Inflammatory macrophage treated with lipopolysaccharide for 1 hour (primary cell): ENCODE results near the gene KCNJ6.
"Not testable (repeated sequence)": the region's sequence is repeated elsewhere in the genome, so short reads cannot be mapped to it uniquely, and the experiment has no call there.

Experiments used
- DNase-seq, 2 donors: peaks; one replicate each; pipeline ENCODE4 v3.0.0-alpha.2; 2020 to 2022

Gene KCNJ6

DNA sequence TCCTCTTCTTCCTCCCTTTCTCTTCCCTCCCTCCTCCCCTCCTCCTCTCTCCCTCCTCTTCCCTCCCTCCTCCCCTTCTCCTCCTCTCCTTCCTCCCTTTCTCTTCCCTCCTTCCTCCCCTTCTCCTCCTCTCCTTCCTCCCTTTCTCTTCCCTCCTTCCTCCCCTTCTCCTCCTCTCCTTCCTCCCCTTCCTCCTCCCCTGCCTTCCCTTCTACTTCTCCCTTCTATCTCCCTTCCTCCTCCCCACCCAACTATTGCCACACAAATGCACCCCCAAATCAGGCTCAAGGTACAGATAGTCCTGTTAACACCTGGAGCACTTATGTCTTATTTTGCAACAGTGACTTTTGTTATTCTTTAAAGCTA lies 203.7 kb downstream of the KCNJ6 start:
- DNase-seq, result not testable (repeated sequence)

DNA sequence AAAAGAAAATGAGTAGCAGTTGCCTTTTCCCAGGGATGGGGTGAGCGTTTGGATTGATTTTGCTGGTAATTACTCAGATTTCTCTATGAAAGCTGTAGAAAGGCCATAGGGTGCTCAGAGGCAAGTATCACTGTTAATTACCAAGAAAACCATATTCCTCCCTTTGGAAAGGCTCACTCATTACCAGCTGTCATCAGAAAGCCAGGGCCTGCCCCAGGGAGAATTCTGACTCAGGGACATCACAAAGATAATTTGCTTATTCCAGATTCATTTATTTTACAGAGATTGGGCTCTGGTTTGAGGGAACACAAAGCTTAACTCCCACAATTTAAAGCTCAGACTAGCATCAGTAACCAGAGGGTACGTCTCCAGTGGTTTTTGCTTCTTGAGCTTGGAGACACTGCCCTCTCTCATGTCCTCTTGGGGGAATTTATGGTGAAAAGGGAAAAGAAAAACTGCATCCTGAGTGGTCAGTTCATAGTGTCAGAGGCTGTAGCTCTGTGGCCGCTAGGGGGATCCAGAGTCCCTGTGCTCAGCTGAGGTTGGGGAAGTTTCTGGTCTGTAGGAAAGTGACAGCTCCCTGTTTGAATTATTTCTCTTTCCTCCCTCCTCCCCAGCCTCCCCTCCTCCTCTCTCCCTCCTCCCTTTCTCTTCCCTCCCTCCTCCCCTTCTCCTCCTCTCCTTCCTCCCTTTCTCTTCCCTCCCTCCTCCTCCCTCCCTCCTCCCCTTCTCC lies 204.3 kb downstream of the KCNJ6 start:
- DNase-seq, result peak; percentile 48 to 82

DNA sequence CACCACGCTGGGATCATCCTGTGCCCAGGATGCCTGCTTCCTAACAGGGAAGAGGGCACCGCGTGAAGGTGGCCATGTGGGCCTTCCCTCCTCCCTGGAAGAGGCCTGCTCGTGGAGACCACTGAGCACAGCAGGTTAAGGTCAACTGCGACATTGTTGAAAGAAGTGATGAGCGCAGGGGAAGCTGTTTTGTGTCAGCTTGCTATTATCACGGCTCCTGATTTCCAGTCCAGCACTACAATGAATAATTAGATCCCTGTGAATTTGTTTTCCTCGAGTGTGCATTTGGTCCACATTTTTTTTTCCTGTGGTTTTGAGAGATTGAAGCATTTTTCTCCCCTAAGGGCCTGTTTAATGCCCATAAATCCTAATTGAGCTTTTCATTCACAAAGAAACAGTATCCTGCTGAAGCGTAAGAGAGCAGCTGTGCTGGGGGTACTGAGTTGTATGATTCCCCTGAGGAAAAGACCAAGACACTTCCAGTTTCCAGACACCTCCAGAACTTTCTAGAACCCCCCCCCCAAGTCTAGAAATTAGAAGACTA lies 204.9 kb downstream of the KCNJ6 start:
- DNase-seq, result no peak

DNA sequence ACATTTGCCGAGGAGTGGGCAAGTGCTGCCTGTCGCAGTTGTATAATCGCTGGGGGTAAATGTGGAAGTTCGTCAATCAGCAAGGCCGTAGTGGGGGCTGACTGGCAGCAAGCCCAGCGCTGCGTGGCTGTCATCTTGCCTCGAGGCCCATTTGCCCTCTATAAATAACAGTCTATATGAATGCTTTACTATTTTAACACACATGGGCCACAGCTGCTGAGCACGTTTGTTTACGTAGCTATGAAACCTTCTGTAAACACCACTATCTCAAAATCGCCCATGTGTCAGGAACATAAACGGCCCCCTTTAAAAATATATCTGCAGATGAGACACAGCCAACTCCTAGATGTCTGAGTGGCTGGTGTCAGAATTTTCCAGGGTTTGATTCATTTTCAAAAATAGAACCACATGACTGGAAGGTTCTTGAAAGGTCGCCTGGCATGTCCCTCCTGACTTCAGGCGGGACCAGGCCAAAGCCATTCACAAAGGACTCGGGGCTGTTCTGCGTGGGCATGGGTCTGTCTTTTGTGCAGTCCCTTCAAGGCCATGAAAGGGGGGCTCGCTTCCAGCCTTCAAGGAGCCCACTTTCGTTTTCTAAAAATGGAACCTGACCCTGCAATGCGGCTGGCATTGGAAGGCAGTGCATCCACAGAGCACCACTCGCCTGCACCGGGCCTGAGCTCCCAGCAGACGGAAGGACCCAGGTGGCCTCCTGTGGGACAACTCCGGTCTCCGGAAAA lies 205.5 kb downstream of the KCNJ6 start:
- no peak for DNase-seq

DNA sequence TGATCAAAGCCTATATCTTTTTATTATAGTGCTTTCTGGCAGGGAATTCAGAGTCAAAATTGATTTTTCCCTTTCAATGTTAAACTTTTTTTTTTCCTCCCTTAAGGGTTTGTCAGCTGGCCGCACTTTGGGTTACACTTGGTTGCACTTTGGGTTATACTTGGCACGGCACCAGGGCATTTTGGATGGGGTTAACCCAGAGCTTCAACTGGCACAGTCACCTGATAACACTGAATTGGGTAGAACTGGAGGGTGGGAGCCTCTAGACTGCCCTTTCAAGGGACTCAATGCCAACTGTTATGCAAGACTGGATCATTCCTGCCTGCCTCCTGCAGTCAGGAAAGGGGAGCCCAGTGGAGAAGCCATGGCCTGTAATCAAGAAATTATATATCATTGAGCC lies 211.5 kb downstream of the KCNJ6 start:
- DNase-seq, result no peak

DNA sequence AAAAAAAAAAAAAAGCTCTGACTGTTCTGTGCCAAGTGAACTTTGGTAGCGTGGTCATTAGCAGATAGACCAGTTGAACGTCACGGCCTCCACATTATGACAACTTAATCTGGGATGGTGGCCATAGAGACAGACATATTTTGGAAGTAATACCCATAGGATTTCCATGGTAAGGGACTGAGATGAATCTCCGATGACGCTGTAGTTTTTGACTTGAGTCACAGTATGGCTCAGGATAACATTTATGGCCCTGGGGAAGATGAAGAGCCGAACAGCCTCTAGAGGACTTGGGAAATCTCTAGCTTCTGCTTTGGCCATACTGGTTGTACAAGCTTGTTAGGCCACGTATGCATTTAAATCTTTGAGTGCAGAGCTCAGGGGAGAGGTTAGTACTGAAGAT lies 214.0 kb downstream of the KCNJ6 start:
- DNase-seq, result no peak

DNA sequence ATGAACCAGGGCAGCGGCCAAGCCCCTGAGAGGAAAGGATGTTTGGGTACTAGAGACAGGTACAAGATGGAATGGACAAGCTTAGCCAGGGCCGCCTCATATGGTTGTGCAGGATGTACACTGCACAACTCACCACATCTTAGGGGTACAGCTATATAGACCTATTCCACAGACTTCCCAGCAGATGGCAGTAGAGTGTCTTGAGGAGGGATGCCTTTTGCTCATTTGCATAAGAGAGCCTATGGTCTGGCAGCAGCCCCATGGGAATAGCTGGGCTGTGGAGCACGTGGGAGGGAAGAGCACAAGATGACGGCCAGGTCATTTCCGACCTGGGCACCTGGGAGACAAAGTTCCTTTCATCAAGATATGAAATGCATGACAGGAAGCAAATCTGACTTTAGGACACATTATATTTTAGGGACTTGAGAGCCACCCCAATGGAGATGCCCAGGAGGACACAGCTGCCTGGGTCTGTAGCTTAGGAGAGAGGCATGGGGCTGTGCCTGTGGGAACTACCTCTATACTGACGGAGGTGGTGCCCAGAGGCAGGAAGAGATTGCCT lies 215.5 kb downstream of the KCNJ6 start:
- DNase-seq, result peak; percentile 50 to 67

DNA sequence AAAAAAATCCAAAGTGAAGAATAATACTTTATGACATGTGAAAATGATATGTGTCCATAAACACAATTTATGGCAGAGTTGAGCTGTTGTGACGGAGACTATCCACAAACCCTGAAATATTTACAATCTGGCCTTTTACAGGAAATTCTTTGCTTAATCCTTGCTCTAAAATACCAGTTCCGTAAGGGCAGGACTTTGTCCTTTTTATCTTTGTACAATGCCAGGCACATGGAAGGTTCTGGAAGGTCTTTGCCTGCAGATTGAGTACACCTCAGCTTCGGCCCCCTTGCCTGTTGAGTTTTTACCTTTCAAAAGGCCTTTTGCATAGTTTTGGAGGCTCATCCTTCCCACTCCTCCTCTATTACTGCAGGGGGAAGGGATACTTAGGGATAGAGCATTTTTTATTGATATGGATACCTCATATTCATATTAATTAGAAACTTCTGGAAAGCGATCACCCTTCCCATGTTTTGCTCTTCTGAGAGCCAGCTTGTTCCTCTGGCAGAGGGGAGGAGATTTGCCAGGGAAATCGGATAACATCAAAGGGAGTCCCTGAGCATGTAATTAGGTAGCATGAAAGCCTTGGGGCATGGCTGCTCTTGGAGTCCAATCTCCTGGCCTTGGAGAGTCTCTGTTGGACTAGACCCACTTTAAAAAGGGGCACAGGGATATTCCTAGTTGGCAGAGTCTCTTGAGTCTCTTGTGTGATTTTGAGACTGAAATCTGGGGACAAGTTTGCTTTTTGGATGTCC lies 217.1 kb downstream of the KCNJ6 start:
- DNase-seq, result no peak

DNA sequence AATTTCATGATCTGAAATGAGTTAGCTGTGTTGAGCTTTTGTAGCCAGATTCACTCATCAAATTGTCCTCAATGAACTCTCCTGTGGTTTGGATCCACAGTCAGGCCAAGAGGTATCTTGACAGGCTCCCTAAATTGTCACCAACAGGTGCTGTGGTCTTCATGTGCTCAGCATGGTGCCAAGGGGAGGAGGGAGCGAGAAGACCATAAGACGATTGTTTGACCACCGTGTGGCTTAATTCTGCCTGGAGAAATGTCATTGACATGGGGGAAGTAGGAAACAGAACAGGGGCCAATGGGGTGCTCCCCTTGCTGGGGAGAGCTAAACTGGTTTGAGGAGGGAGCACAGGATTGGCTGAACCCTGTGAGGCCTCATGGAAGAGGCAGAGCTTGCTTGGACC lies 219.3 kb downstream of the KCNJ6 start:
- DNase-seq, result no peak

DNA sequence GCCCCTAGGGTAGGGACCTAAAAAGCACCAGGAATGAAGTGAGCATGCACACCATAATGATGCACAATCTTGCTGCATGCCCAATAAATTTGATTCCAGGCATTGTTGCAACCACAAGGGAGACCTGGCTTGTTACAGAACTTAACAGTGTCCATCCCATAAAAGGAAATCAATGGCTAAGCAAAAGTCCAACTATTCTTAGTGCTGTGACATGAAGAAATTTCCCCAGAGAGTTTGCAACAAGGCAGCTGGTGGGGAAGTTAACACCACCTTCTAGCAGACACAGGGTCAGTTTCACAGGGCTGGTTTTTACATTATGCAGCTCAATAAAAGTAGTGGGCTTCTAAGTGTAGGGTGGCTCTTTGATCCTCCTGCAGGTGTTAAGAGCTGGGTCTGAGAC lies 221.1 kb downstream of the KCNJ6 start:
- peak in 1 of 2 donors; percentile 3 for DNase-seq

DNA sequence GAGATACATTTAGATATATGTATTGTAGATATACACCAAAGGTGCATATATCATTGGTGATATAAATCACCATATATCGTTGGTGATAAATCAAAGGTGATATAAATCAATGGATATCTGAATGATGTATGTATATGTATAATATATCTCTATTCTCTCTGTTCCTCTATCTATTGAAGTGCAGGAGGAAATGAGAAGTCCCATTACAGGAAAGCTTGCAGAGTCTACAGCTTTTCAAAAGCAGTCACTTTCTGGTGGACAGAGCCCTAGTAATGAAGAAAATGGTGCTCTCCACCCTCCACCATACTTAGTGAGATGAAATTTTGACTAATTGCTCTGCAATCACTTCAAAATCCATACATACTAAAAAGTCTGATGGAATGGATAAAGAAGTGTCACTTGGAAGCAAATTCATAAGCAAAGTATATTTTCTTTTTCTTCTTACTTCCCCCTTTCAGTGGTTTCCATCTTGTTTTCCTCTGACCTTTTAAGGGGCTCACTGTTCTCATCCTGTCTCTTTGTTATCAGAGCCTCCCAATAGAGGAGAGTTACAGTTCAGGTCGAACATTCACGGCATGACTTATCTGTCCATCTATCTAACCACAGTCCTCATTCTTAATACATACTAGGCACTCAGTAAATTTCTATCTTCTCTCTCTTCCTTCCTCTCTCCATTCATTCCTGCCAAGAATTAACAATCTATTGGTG lies 227.2 kb downstream of the KCNJ6 start:
- DNase-seq, result no peak

DNA sequence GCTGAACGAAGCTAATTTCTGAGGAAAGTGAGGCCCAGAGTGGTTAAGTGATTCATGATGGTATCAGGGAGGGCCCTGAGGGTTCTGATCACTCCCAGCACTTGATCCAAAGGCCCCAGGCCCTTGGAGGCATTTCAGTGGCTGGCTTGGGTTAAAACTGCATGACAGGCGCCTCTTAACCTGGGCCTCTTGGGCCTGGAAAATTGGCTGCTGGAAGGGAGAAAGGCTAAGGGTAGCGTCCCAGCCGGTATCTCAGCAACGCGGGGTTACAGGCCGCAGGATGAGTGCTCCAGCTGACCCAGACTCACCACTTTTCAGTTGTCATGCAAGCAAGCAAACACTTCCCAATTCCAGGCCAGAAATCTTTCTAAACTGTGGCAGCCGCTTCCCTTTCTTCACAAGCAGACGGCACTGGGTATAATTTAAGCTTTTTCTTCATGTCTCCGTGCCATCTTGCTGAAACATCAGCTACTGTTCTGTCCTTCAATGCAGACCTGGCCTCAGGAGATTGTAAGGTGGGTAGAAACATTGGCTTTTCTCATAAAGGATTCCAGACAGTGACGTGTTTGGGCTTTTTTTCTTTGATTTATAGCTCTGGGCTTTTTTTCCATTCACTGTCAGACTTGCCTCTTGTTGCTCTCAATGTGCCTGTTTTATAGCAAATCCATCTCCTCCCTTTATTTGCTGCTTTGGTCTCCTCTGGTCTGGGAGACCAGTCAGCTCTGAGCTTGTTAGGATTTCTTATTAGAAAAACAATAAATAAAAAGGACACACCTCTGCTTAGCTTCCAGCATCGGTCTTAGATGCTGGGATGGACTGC lies 229.1 kb downstream of the KCNJ6 start:
- DNase-seq, result peak; percentile 12 to 31

DNA sequence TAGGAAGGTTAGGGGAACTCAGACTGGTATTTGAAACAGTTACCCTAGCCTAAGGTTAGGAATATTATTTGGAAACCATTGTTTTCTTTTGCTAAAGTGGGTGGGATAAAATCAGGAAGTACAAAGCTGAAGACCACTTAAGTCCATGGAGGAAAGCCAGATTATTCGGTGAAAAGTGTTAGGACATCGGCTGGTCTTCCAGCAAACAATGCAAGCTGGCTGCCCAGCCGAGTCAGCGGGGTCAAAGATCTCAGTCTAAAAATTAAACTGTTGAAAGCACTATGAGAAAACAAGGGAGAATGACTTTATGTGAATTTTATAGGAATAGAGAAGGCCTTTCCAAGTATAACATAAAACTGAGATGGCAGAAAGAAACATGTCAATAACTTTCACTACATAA lies 231.7 kb downstream of the KCNJ6 start:
- no peak for DNase-seq

DNA sequence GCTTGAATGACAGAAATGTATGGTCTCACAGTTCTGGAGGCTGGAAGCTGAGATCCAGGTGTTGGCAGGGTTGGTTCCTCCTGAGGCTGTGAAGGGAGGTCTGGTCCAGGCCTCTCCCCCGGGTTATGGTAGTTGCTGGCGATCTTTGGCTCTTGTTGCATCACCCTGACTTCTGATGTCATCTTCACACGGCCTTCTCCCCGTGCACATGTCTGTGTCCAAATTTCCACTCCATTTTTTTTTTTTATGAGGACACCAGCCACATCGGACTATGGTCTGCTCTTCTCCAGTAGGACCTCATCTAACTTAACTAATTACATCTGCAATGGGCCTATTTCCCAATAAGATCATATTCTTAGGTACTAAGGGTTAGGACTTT lies 232.2 kb downstream of the KCNJ6 start:
- DNase-seq, result no peak

DNA sequence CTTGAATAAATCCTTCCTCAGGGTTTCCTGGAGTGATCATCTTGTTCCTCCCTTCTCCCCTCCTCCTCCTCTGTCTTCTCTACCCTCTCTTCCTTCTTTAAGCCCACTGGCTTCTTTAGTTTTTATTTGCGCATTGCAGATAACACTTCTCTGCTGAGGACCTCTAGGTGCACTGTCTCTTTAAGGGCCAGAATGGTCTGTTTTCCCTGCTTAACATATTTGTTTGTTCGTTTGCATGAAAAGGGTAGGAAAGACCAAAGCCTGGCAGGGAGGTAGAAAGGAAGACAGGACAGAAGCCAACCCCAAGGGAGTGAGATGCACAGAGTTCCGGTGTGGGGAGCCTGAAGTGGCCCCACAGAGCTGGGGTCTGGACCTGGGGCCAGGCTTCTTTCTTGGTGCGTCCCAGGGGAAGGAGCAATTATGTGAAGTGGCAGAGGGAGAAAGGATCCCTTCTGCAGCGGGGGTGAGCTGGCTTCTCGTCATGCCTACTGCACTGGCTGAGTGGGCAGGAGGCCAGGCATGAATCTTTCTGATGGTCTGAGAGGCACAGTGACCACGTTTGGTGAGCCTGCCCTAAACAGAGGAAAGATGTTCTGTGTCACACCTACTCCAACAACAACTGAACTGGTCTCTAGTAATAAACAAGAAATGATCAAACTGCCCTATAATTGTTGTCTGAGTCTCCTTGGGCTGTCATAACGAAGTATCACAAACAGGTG lies 232.7 kb downstream of the KCNJ6 start:
- DNase-seq, result no peak

DNA sequence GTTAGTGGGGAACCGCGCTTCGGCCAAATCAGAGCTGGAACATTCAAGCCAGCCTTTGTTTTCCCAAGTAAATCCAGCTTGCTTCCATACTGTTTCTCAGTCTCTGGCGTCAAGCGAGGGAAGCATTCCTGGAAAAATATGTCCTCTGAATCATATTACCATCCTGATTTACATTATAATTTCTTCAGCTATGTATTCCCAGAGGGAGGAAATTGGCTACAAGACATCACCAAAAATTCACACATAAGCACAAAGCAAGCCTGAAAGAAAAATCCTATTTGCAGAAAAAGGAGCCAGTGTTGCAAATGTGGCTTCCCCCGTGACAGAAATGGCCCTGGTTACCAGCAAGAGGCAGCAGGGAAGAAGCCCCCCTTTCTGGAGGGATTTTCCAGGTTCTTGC lies 233.3 kb downstream of the KCNJ6 start:
- DNase-seq, result no peak

DNA sequence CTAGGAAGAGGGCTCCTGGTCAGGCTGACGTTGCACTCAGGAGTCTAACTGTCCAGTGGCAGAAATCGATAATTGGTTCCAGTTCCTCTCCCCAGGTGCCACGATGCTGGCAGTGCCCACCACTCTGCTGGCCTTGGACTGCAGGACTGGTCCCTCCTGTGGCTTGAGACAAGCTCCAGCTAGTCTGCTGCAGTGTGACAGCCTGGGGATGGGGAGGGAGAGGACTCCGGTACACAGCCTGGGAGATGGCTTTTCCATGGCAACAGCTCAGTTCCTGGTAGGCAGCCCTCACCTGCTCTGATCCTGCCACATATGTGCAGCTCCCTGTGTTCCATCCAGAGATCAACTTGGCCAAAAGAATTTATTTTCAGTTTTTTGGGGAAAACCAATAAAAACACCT lies 239.3 kb downstream of the KCNJ6 start:
- DNase-seq, result no peak

DNA sequence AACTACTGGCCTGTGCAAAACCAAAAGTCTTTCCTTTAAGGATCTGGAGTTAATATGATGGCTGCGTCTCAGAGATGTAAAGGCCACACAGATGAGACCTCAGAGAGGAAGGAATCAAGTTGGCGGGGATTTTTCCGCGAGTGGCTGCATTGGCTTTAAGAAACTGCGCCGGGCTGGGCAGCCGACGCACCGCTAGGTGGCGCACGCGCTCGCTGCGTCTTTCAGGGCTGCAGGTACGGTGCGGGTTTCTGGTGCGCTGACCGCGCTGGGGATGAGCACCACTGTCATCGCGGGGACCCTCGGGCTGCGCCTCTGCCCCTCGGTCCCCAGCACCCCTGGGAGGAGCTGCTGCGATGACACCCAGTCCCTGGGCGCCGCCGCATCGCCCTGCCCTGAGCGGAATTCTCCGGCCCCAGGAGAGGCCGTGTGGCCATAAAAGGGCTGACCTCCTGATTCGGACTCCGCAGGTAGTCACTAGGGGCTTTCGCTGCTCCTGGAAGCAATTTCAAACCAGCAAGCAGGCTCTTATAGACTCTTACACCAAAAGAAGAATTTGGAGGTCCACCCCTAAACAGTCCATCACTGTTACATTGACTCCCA lies 241.0 kb downstream of the KCNJ6 start:
- DNase-seq, result peak; percentile 19 to 61

DNA sequence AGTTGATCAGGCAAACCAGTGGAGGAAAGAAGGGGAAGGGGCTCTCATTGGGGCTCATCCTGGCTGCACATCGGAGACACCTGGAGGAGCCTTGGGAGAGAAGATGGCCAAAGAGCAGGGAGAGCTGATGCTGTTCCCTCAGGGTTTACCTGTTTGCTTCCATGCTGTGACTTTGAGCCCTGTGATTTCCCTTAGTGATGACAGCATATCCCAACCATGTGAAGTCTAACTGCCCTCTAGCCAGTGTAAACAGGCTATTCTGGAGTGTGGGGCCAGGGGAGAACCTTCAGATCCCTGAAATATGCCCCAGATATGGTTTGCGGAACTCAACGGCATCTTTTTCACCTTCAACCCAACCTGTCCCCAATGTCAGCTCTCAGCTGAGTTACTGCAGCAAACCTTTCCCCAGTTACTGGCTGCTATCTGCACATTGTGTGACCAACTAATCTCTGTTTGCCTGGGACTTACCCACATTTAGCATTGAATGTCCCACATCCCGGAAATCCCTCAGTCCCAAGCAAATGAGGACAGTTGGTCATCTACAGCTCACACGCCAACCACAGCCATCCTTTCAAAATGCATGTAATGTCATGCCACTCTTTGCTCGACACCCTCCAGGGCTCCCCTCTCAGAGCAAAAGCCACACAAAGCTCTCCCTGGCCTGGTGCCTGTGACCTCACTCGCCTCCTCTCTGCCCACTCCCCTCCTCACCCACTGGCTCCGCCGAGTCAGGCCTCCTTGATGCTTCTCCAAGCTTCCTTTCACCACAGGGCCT lies 242.3 kb downstream of the KCNJ6 start:
- DNase-seq, result no peak

DNA sequence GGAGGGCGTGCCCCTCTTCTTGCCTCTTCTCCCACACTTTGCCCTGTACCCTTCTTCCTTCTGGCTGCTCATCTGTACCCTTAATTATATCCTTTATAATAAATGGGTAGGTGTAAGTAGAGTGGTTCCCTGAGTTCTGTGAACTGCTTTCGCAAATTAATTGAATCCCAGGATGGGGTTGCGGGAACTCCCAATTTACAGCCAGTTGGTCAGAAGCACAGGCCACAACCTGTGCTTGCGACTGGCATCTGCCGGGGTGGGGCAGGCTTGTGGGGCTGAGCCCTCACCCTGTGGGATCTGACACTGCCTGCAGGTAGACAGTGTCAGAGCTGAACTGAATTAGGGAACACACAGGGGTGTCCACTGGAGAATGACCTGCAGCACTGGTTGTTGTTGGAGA lies 244.9 kb downstream of the KCNJ6 start:
- DNase-seq, result no peak
